Right hindlimb (tissue), 1 donor: ENCODE measurements around the gene ATP11C.
"Not testable (repeated sequence)": the region's sequence is repeated elsewhere in the genome, so short reads cannot be mapped to it uniquely, and the experiment has no call there.

Source experiments
- DNase-seq: peaks from one replicate; pipeline ENCODE4 v3.0.0-alpha.2; 2018

ATP11C gene

GRCh38 chrX:139932901-139933796 is at the start of gene ATP11C:
Gene ATP11C, minus strand, starts transcription at chrX:139933053. Its CDS starts 1,011 bp downstream, at chrX:139932042.
- DNase-seq = peak; percentile 92

DNA sequence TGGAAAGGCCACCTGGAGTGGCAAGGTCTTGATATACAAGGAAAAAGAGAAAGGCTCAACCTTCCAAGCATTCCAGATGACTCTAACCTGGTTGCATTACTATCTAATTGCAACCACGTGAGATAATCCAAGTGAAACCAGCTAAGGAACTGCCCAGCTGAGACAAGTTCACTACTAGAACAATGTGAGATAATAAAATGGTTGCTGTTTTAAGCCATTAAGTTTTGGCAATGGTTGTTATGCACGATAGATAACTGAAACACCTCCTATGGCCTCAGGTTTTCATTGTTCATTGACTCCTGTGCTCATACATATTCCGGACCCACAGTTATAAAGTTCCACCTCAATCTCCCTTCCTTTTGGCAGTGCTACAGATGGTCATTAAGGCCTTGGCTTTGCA is 41.6 kb upstream of the ATP11C start:
- no peak for DNase-seq

- no peak for DNase-seq
These were observed 40.1 kb upstream of the ATP11C start for GRCh38 chrX:139972629-139973624.

DNA sequence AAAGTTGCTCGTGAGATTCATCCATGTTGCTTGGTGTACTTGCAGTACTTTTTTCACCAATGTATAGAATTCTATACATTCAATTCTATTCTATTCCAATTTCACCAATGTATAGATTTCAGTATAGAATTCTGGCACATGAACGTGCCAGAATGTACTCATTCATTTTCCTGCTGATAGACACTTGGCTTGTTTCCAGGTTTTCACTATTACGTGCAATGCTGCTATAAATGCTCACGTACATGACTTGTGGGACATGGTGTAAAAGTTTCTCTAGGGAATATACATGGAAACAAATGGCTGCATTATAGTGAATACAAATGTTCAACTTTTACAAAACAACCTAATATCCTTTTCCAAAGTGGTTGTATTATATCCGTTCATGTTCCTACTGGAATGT is 39.3 kb upstream of the ATP11C start:
- DNase-seq = no peak

DNA sequence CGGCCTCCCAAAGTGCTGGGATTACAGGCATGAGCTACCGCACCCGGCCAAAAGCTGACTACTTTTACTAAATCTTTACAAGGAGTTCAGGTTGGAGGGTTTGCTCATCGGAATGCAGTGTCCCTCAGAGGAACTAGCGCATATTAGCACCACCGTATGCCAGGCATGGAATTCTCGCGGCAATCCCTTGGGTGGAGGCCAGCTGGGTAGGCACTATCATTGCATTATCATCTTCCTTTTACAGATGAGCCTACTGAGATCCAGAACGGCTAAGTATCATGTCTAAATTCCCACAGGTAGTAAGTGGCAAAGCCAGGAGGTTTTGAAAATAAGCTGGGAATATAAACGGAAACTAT is 38.5 kb upstream of the ATP11C start:
- DNase-seq = no peak

GRCh38 chrX:139969286-139969685 is 36.4 kb upstream of the ATP11C start:
- no peak for DNase-seq

DNA sequence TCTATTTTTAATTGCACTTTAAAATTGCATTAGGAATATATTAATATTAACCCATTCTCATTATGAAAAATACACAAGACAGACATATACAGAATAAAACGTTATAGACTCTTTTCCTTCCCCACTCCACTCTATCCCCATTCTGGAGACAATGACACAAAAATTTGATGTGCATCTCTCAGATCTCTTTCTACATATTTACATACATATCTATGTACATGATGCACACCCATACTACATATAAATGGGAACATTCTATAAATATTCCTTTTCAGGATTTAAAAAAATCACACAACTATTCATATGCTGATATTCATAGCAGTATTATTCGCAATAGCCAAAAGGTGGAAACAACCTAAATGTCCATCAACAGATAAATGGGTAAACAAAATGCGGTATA is 34.9 kb upstream of the ATP11C start:
- DNase-seq = no peak

DNA sequence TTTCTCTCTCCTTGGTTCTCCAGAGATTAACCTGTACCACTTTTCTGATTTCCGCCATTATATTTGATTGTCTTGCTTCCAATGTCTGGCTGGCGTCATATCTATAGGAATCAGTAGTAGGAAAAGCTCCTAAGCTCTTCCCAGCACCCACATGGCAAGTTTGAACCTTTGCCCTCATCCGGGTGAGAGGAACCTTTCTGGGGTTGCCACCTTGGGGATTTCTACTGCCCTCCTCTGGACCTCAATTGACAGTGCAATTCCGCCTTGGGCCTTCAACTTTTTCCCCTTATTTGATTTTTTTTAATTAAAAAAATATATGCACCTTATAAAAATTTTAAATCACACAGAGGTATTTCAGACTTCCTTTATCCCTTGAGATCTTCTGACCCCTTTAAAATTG is 34.4 kb upstream of the ATP11C start:
- no peak for DNase-seq

DNA sequence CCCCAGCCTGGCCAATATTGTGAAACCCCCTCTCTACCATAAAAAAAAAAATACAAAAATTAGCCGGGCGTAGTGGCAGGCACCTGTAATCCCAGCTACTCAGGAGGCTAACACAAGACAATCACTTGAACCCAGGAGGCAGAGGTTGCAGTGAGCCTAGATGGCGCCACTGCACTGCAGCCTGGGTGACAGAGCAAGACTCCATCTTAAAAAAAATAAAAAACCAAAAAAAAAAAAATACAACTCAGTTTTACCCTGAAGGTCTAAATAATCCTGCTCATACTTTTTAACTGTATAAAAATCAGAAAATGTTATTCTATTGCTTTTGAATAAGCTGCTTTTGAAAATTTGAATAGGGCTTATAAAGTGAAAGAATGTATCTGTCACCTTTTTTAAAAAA is 33.3 kb upstream of the ATP11C start:
- not testable (repeated sequence) for DNase-seq

DNA sequence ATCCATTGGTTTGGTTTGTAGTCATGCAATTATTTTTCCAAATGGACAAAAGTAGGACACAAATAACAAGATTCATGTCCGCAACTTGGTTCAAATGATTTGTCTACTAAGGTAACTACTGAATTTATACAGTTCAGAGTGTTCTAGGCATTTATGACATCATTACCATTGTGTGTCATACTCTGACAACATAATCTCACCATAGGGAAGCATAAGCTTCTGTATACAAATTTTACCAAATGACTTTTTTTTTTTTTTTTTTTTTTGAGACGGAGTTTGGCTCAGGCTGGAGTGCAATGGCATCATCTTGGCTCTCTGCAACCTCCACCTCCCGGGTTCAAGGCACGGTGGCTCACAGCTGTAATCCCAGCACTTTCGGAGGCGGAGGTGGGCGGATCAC is 32.6 kb upstream of the ATP11C start, which contains the start of gene CXorf66:
Gene CXorf66 (minus strand): TSS at position 101 of the 400 bp plus-strand sequence. CDS start 25 bp downstream, at position 76.
- DNase-seq = no peak

- DNase-seq = not testable (repeated sequence)
These were observed 28.2 kb upstream of the ATP11C start for GRCh38 chrX:139961091-139961490.

DNA sequence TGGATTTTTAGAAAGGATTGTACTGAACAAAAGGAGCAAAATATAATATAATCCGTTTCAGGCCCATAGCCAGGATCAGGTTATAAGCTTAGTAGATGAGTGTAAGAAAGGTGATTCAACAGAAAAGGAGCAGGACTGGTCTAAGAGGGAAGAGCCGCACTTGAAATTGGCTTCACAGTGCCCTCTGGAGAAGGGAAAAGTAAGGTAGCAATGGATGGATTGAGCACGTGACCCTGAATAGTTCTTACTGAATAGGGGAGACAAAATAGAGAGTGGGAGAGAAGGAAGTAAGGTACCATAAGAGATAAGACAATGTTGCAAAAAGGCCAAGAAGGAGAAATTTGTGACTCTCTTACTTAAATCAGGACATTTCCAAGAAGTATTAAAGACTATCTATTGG is 16.9 kb upstream of the ATP11C start:
- no peak for DNase-seq

GRCh38 chrX:139945075-139945474 is 12.2 kb upstream of the ATP11C start:
- DNase-seq = no peak

DNA sequence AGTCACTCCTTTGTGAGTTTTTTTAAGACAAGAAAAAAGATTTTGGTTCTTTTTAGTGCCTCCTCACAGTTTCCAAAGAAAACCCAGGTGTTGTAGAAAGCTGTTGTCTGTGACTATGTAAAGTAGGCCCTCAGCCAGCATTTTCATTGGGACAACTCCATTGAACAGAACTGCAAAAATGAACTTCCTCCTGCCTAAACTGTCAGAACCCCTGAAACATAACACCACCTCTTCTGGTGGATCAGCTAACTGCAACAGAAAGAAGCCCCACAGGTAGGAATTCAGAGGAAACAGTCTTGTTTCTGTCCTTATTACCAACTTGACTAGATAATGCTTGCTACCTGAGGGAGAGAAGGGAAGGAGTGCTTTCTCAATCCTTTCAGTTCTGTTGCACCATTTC is 3.4 kb upstream of the ATP11C start:
- no peak for DNase-seq

GRCh38 chrX:139933904-139934303 is 1.1 kb upstream of the ATP11C start:
- DNase-seq = no peak

- DNase-seq = peak; percentile 68
These were observed 566 bp downstream of the ATP11C start for GRCh38 chrX:139932073-139932900.

DNA sequence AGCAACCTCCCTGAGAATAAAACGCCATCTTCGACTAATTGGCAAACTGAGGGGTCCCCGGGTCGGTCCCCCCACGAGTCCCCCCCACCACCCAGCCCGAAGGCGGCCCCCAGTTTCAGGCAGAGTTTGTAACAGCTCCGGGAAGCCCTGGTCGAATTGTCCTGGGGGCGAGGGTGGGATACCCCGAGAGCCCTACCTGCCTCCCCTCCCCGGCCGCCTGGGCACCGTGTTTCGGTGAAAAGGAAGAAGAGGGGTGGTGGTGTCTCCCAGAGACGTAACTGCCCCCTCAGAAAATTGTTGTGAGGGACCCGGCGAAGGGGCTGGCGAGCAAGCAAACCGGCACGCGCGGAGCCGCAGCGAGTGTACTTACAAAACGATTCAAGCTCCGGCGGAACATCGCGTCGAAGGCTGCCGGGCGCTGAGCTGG is 1.2 kb downstream of the ATP11C start:
- DNase-seq = no peak

DNA sequence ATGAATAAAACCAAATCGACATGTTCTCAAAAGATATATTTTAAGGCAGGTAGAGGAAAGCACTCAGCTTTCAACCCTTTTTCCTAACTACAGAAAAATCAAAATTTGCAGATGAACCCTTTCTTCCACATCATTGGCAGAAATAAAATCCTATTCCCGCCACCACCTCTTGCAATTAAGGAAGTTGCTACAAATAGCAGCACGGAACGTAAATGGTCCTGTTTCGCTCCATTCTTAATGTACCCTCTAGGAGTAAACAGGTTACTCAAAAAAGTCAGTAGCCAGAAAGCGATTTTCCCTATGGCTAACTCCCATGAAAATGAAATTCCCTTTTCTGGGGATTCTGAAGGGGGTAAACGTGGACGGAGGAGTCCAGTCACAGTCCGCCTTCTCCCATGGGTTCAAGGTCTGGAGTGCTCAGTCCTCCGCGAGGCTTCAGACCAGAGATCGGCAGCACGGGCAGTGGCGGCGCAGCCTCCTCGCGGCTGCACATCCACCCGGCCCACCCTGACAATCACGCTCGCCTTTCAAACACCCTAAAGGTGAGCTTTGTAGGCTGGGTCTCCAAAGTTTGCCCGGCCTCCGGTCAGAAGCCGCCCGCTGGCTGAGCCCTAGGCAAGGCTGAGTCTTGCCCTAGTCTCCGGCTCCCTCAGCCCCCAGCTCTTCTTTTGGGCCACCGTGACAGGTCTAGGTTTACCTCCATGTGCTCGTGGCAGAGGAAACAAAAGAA is 1.8 kb downstream of the ATP11C start:
- DNase-seq = peak; percentile 23

DNA sequence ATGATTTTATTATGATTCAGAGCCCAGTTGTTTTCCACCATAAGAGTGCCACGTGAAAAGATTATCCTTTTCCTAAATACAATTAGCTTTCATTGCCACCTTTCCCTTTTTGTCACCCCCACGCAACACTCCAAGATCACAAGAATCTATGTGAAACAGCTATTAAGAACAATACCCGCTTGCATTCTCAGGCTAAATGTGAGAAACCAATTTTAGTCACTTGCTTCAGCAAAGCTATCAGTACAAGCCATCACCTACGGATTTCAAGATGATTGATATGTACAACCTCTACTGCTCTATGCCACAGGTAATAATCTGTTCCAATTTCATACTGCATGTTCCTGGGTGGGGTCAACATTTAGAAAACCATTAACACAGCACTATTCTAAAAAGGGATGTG is 2.5 kb downstream of the ATP11C start:
- DNase-seq = no peak

DNA sequence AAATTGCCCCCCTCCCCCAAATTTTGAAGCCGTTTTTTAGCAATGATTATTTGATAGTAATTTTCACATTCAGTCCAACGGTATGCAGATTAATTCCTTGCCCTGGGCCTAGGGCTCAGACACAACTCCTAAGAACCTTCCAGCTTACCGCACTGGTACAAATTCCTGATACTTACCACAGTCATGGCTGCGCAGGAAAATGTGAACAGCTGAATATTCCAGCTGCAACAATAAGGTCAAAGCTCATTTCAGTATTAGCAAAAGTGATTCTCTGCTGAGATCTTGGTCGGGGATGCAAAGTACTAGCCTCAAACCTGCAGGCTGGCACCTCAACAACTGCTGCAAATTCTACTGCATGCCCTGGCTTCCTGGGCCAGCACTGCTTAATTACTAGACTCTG is 3.0 kb downstream of the ATP11C start:
- no peak for DNase-seq

DNA sequence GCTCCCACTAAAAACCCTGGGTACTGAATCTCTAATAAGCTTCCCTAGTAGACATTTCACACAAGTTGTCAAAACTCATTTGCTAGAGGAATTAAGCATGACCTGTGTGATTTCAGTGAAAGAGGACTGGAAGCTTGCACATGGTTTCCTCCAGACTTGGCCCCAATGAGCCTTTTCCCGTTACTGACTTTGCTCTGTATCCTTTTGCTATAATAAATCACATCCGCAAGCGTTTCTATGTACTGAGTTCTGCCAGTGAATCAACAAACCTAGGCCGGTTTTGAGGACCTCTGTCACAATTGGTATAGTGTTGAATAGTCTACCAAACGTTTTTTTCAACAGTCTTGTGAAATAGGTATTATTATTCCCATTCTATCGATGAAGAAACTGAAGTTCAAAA is 8.2 kb downstream of the ATP11C start:
- no peak for DNase-seq
